K562 (cell line): ENCODE measurements around the gene PFN3. TPM values are rescaled to one million over a fixed set of nuclear protein-coding genes. Genes with fewer than 3 reads are reported as not detected.
A peak's percentile ranks its signal among the peaks of the same experiment; 100 is the strongest.

Experiments used
- ATAC-seq: fragments of 200-7000 bp; cut with Tn5 transposase; 3 replicates; pipeline ENCODE4 v1.9.1; 2020; ENCODE audit warnings: moderate library complexity
- BruUV-seq: library from RNA; stranded (reverse); fragments of 400-500 nt; replicated peaks from 2 replicates; lab custom pipeline; 2021; lab: Mats Ljungman, UMichigan
- CTCF ChIA-PET: fragments of 300-600 bp; formaldehyde crosslinking; extraction: SDS; loops from one replicate; lab custom pipeline; 2021; ENCODE audit warnings: low intra/inter-chr PET ratio; lab: Yijun Ruan, JAX
- POLR2A ChIA-PET: fragments of 300-600, 350-650 bp; sonication (Branson Sonifier 250); formaldehyde crosslinking; extraction: SDS; loops from one replicate; lab custom pipeline; 2021; ENCODE audit warnings: antibody characterized with exemption, inconsistent platforms; lab: Yijun Ruan, JAX
- DNase-seq, 4 experiments: peaks; one replicate each; pipeline versions ENCODE4 v3.0.0 to v3.0.0-alpha.2; 2011 to 2018; ENCODE audit warnings: low spot score in 3 of 4, mixed read lengths in 3 of 4; ENCODE audit errors: extremely low read depth in 1 of 4
- FAIRE-seq: peaks from 2 replicates; lab custom pipeline; 2011; peaks lifted over from hg19 to GRCh38; lab: Jason Lieb, UNC
- H2AFZ ChIP-seq: 2 replicates; pipeline ENCODE4 v1.6.0; 2011; ENCODE audit warnings: low read depth, low read length, control low read depth, inconsistent platforms
- H3K27ac ChIP-seq: fragments of 200-600 bp; 3 replicates; pipeline ENCODE4 v1.8.0; 2011; ENCODE audit warnings: low read depth, mild to moderate bottlenecking, control low read depth, inconsistent platforms, low read length, moderate library complexity, mixed read lengths; ENCODE audit errors: extremely low read depth
- H3K27me3 ChIP-seq, 2 experiments: fragments of 300-600 bp in 1 of 2; 2 replicates in 1 of 2; 3 replicates in 1 of 2; pipeline versions ENCODE4 v1.6.0 to v1.8.0; 2011; ENCODE audit warnings: inconsistent platforms in 2 of 2, low read length in 2 of 2, mild to moderate bottlenecking in 1 of 2, mixed read lengths in 1 of 2, moderate library complexity in 1 of 2; ENCODE audit not compliant: control insufficient read depth in 2 of 2, insufficient read depth in 2 of 2
- H3K36me3 ChIP-seq: fragments of 300-600 bp; 3 replicates; pipeline ENCODE4 v1.8.0; 2011; ENCODE audit warnings: mild to moderate bottlenecking, low read length, inconsistent platforms; ENCODE audit not compliant: control insufficient read depth, insufficient read depth
- H3K4me1 ChIP-seq, 2 experiments: fragments of 200-600 bp in 1 of 2; replicated peaks in 1 of 2; 2 replicates in 1 of 2; 3 replicates in 1 of 2; pipeline versions ENCODE4 v1.5.1 to v1.8.0; 2011; ENCODE audit warnings: inconsistent platforms in 2 of 2, low read length in 2 of 2, mild to moderate bottlenecking in 1 of 2, mixed read lengths in 1 of 2, moderate library complexity in 1 of 2; ENCODE audit not compliant: control insufficient read depth in 2 of 2, insufficient read depth in 2 of 2
- H3K4me2 ChIP-seq: 2 replicates; pipeline ENCODE4 v1.6.1; 2011; ENCODE audit warnings: low read length, control low read depth, inconsistent platforms, mixed read lengths; ENCODE audit not compliant: insufficient read depth
- H3K4me3 ChIP-seq: fragments of 200-600 bp; sonication (generic), shearing (Covaris generic); 2 replicates; pipeline ENCODE4 v1.5.1; 2016; ENCODE audit warnings: control low read depth, inconsistent platforms
- H3K79me2 ChIP-seq: fragments of 200-600 bp; 3 replicates; pipeline ENCODE4 v1.8.0; 2011; ENCODE audit warnings: low read length, inconsistent platforms; ENCODE audit not compliant: control insufficient read depth, insufficient read depth
- H3K9ac ChIP-seq, 2 experiments: 2 replicates each; pipeline versions ENCODE4 v1.6.0 to v1.6.1; 2011; ENCODE audit warnings: low read depth in 2 of 2, low read length in 2 of 2, control low read depth in 1 of 2, inconsistent platforms in 1 of 2, mild to moderate bottlenecking in 1 of 2, mixed read lengths in 1 of 2; ENCODE audit not compliant: insufficient read depth in 1 of 2
- H3K9me1 ChIP-seq: one replicate; pipeline ENCODE4 v1.6.0; 2011; ENCODE audit warnings: inconsistent platforms, mild to moderate bottlenecking, low read length, moderate library complexity; ENCODE audit not compliant: control insufficient read depth, insufficient read depth
- H3K9me3 ChIP-seq: replicated peaks from 2 replicates; pipeline ENCODE4 v1.5.1; 2011; ENCODE audit warnings: low read depth, low read length, inconsistent platforms; ENCODE audit not compliant: control insufficient read depth, insufficient read depth
- H4K20me1 ChIP-seq: replicated peaks from 2 replicates; pipeline ENCODE4 v1.6.1; 2011; ENCODE audit warnings: low read length, inconsistent platforms, mixed read lengths; ENCODE audit not compliant: control insufficient read depth, insufficient read depth
- BRD4 ChIP-seq: fragments of 200-600 bp; sonication (generic); IDR thresholded peaks from 2 replicates; pipeline ENCODE4 v1.6.1; 2017; ENCODE audit warnings: inconsistent platforms
- ELK1 ChIP-seq: sonication (generic); formaldehyde crosslinking; IDR thresholded peaks from 2 replicates; pipeline ENCODE4 v1.8.1; 2022; ENCODE audit warnings: missing genetic modification reagents
- HIVEP1 ChIP-seq: fragments of 250-450 bp; sonication (Bioruptor Pico); IDR thresholded peaks from 2 replicates; pipeline ENCODE4 v1.4.0; 2020; ENCODE audit warnings: mild to moderate bottlenecking
- KAT8 ChIP-seq: fragments of 450-650 bp; IDR thresholded peaks from 2 replicates; pipeline ENCODE4 v1.6.1; 2016; ENCODE audit warnings: low read depth, mild to moderate bottlenecking
- MAX ChIP-seq: sonication (generic); formaldehyde crosslinking; IDR thresholded peaks from 2 replicates; pipeline ENCODE4 v1.9.0; 2022; ENCODE audit warnings: mild to moderate bottlenecking, missing genetic modification reagents
- MBD2 ChIP-seq: sonication (generic); IDR thresholded peaks from 2 replicates; pipeline ENCODE4 v1.6.1; 2016; ENCODE audit warnings: low read depth, borderline replicate concordance
- SRSF9 ChIP-seq: fragments of 200-400 bp; formaldehyde crosslinking; IDR thresholded peaks from 2 replicates; pipeline ENCODE4 v1.6.1; 2017; ENCODE audit warnings: low read depth, low read length, borderline replicate concordance
- ZBED1 ChIP-seq: IDR thresholded peaks from 2 replicates; pipeline ENCODE4 v1.6.1; 2014
- ZBTB43 ChIP-seq: sonication (generic); formaldehyde crosslinking; IDR thresholded peaks from 2 replicates; pipeline ENCODE4 v1.8.0; 2023; ENCODE audit warnings: mild to moderate bottlenecking, missing genetic modification reagents
- ZFP1 ChIP-seq: fragments of 450-650 bp; formaldehyde crosslinking; IDR thresholded peaks from 2 replicates; pipeline ENCODE4 v1.4.0; 2020; ENCODE audit warnings: mild to moderate bottlenecking, mixed read lengths
- WGBS: fragments of 100-300 bp; shearing (Covaris generic); methylation state at CpG from one replicate; pipeline ENCODE4 v1.1.6; 2016; ENCODE audit warnings: low coverage, mixed read lengths; ENCODE audit not compliant: insufficient coverage; ENCODE audit errors: missing lambda C conversion rate; 5-methylcytosine and 5-hydroxymethylcytosine counted together
- in situ Hi-C: fragments of 300-500 bp; cut with MboI; formaldehyde crosslinking; loops from 4 replicates; pipeline ENCODE4 v1.15.0; 2018; ENCODE audit warnings: inconsistent platforms, mixed read lengths
- intact Hi-C: fragments of 100-400 bp; cut with micrococcal nuclease; formaldehyde crosslinking; loops from 2 replicates; pipeline ENCODE4 v1.14.2; 2022
- polyA plus RNA-seq, 8 experiments: library from polyadenylated mRNA; depleted of rRNA in 4 of 8; stranded (reverse) in 5 of 8; unstranded in 3 of 8; fragments of >200 nt; fragmentation: Nextera tagmentation in 2 of 8; fragmentation: Illumina TruSeq in 1 of 8; extraction: Ambion mirVana in 2 of 8; extraction: Trizol in 1 of 8; gene quantifications; 2 replicates each; pipeline versions ENCODE4 v1.2.1 to v1.2.3, GENCODE V29; 2011 to 2014; ENCODE audit warnings: inconsistent platforms in 1 of 8, missing spikeins in 1 of 8
- total RNA-seq, 7 experiments: library from RNA; depleted of rRNA in 6 of 7; stranded (reverse); fragments of >200 nt in 6 of 7; fragmentation: Illumina TruSeq in 2 of 7; extraction: Trizol in 2 of 7; gene quantifications; 2 replicates each; pipeline versions ENCODE4 v1.2.1 to v1.2.3, GENCODE V29; 2011 to 2021; ENCODE audit warnings: low replicate concordance in 1 of 7

Gene PFN3
- total and polyA plus RNA-seq, 9 of the 15 experiments (the other 6 are each of a cell fraction or from before 2014, with no cell fraction given) = not detected

- H3K27ac ChIP-seq = no peak overlapping the region
- DNase-seq (no peak), FAIRE-seq (no peak), ATAC-seq (no peak)
- BruUV-seq = no TSS peak
- 14% methylated on average over 5 of the region's 5 CpGs for WGBS
- peaks cover 6 to 7% of the 10 kb centered on the region in 2 experiments; a peak in 3 of 5 replicates for H3K4me1 ChIP-seq
- ChIA-PET POLR2A (interaction anchor here (0.6 to 2.5 kb wide), 6 partner anchors 8 to 45 kb away, joined by 3 to 9 read pairs (median 4); partner anchors contain the start of genes GRK6 and PFN3), CTCF (no interaction called here)
- H3K4me2 ChIP-seq = no peak overlapping the region
- TF ChIP-seq ZBTB43 (CRISPR knock-in tag) (no peak), ZBED1 (no peak), MAX (CRISPR knock-in tag) (no peak), HIVEP1 (CRISPR knock-in tag) (no peak), SRSF9 (no peak), ELK1 (no peak), KAT8 (no peak), ZFP1 (CRISPR knock-in tag) (no peak), BRD4 (no peak), MBD2 (no peak)
- no peaks in the 10 kb centered on the region for H3K36me3 ChIP-seq
- intact Hi-C loops (no loop called here), in situ Hi-C loops (loop anchor here (5.0 to 10.0 kb wide), 2 partner anchors 55 to 672 kb away; partner anchors contain the start of gene PRR7)
- H3K9ac ChIP-seq = peak overlapping the region in 1 of 2 experiments; percentile 58; a peak in 1 of 4 replicates
- H3K9me3 ChIP-seq = no peaks in the 10 kb centered on the region
- no peaks in the 10 kb centered on the region for H4K20me1 ChIP-seq
- peaks cover 2 to 19% of the 10 kb centered on the region in 2 experiments; a peak in 3 of 5 replicates for H3K27me3 ChIP-seq
- H3K9me1 ChIP-seq = no peaks in the 10 kb centered on the region
- no peaks in the 10 kb centered on the region for H3K79me2 ChIP-seq
- no peak overlapping the region for H2AFZ ChIP-seq
- no peak overlapping the region for H3K4me3 ChIP-seq
Observed at GRCh38 chr5:177392765-177393164, 7.7 kb downstream of the PFN3 start.
